ENCODE results near the gene TRIM9.

Gene TRIM9

DNA sequence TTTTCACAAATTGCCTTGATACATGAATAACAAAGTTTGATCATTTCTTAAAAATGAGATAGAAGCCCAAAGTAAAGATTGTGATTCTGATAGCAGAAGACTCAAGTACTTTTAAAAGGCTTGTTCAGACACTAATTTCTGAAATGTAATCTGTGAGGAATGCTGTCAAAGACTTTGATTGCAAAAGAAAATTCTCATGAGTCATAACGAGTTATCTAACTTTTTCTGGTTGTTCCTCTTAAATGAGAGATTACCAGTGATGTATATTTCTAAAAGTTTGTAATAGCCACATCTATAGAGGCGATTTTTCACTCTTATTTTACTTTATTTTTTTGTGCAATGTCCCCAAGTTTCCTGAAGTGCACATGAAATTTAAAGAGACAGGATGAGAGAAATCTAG lies 157.6 kb downstream of the TRIM9 start:
- no peak for TF ChIP-seq CTCF (IDR thresholded peaks at IDR 0.05; ENCODE audit: low read depth, low read length)
- H3K4me3 ChIP-seq (ENCODE audit: low read depth, low read length) = no peak overlapping the region

DNA sequence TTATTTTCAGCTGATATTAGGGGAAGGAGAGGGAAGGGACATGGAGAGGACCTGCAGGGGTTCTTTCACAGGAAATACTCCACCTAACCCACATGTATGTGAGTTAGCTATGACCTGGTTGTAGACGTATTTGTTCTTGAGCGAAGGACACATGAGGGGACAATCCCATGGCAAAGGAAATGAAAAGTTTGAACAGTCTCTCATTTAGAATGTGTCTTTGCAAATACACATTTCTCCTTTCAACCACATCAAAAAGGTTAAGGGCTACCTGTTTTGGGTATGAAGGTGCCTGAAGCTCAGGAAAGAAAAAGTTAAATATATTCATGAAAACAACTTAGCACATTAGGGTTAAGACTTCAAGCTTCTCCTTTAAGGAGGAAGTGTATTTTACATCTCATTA lies 158.0 kb downstream of the TRIM9 start:
- no peak overlapping the region for H3K4me3 ChIP-seq (ENCODE audit: low read depth, low read length)
- TF ChIP-seq CTCF (IDR thresholded peaks at IDR 0.05; ENCODE audit: low read depth, low read length) = no peak

DNA sequence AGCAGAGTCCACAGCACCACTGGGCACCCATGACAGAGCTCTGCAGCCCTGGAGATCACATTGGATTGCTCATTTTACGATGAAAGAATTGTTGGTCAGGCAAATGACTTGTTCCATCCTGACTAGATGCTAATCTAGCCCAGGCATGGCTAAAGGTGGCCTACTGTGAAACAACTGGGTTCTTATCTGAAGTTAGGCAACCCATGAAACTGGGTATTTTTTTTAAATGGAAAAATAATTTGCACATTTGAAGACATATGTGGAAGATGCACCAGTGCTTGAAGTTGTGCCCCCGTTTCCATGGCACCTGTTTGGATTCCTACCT lies 158.9 kb downstream of the TRIM9 start:
- no peak for TF ChIP-seq CTCF (IDR thresholded peaks at IDR 0.05; ENCODE audit: low read depth, low read length)
- no peak overlapping the region for H3K4me3 ChIP-seq (ENCODE audit: low read depth, low read length)

DNA sequence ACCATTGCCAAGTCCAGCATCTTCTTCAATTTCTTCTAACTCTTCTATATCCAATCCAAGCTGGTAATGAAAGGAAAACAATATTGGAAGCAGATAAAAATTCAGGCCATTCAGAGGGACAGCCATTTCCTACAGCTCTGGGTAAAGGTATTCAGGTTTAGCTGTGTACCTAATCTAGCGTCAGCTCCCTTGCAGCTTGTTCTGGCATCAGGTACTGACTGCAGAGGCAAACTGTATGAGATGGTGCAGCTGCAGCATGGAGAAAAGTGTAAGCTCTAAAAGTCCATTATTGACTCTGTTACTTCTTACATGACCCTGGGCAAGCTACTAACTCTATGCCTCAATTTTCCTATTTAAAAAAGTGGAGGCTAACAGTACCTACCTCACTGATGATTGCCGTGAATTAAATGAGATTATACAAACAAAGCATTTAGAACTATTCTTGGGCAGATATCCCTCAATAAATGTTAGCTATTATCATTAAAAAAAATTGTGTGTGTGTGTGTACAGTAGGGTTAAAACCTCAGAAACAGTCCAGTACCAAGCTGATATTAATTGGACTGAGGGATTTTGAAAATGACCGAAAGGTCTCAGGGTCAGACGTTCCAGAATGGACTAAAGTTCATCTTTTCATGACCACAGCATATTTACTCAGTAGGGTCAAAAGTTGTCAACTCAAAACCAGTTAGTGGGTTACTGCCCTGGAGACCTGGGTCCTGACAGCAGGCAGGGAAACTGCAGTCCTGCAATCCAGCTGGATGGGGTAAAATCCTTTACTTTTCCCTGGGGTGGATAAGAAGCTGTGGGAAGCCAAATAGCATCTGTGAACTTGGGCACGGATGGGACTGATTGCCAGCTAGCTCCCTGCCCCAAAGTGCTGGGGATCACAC lies 159.5 kb downstream of the TRIM9 start:
- H3K4me3 ChIP-seq (ENCODE audit: low read depth, low read length) = no peak overlapping the region
- TF ChIP-seq CTCF (IDR thresholded peaks at IDR 0.05; ENCODE audit: low read depth, low read length) = no peak

DNA sequence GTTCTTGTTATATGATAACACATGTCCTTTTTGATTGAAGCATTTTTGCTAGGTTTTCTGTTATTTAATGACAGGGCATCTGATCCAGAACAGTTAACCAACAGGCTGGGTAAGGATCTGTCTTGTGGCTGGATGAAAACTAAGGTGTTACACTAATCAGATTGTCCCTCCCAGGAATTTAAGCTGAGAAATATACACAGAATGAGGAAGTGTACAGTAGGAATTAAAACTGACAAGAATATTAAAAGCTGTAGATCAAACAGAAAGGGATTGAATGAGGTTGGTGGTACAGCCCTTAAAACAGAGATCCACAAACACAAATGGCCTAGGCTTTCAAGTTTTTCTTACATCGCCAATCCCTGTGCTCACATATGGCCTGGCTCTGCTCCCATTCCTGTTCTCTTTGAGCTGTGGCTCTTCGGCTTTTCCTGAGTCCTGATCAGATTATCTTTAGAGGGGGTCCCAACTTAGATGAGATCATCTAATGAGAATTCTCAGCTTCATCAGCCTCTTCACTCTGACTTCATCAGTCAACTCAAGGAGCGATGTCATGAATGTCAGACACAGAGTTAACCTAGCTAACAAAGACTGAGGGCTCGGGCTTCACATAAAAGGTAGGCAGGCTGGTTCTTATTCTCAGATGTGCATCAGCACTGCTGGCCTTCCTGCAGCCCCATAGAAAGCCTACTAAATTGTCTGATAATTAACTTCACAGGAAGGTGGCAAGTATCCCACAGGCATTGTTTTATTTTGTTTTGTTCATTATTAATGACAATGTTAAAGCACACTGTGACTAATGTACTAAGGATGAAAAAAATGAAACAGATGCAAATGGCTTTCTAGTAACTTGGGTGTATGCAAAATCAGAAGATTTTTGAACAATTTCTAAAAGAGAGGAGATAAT lies 162.1 kb downstream of the TRIM9 start:
- no peak for TF ChIP-seq CTCF (IDR thresholded peaks at IDR 0.05; ENCODE audit: low read depth, low read length)
- H3K4me3 ChIP-seq (ENCODE audit: low read depth, low read length) = no peak overlapping the region

DNA sequence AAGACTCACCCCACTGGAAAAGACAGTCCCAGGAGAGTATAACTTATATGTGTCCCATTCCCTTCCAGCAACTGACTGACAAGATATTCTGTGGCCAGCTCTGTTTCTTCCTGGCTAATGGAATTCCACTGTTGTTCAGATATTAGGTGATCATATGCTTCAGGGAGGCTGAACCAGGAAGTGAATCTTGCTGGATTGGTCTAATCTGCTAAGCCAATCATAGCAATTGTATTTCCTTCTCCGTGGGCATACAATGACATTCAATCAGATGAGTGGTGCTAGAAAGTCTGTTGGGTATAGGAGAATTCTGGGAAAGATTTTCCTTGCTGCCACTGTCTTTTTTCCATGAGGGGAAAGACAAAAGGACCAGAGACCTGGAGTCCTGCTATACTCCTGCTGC lies 162.7 kb downstream of the TRIM9 start:
- H3K4me3 ChIP-seq (ENCODE audit: low read depth, low read length) = no peak overlapping the region

More for the DNA sequence above, 162.7 kb downstream of the TRIM9 start:
- no peak for TF ChIP-seq CTCF (IDR thresholded peaks at IDR 0.05; ENCODE audit: low read depth, low read length)

Data from WI38 (cell line).